Natural killer cell treated with Interleukin-12 subunit alpha and Interleukin-12 subunit beta and Interleukin-15 and Interleukin-18, amount 100 ng/mL, for 72 hours (primary cell): ENCODE results near the gene ZRANB3. TPM values are rescaled to one million over a fixed set of nuclear protein-coding genes. Genes with fewer than 3 reads are reported as not detected.
"Not testable (repeated sequence)": the region's sequence is repeated elsewhere in the genome, so short reads cannot be mapped to it uniquely, and the experiment has no call there.

ENCODE experiments used
- ATAC-seq, 2 donors: fragments of 150-1000 bp; cut with Tn5 transposase in 1 of 2; sonication (Bioruptor Pico), chemical (Tn5 transposase) in 1 of 2; 2 replicates each; pipeline ENCODE4 v1.10.0; 2021
- DNase-seq: peaks from one replicate; pipeline ENCODE4 v3.0.0; 2022; ENCODE audit warnings: low spot score
- H3K27ac Mint-ChIP-seq, 2 donors: 1 replicate in 1 of 2; 2 replicates in 1 of 2; pipeline ENCODE4 v1.8.0; 2022; ENCODE audit warnings: mixed read lengths in 2 of 2, mild to moderate bottlenecking in 1 of 2, moderate library complexity in 1 of 2
- H3K27me3 Mint-ChIP-seq, 2 donors: 1 replicate in 1 of 2; 2 replicates in 1 of 2; pipeline ENCODE4 v1.8.0; 2022; ENCODE audit warnings: mixed read lengths in 2 of 2
- H3K36me3 Mint-ChIP-seq: one replicate; pipeline ENCODE4 v1.8.0; 2022; ENCODE audit warnings: mixed read lengths
- H3K4me1 Mint-ChIP-seq, 2 donors: 1 replicate in 1 of 2; 2 replicates in 1 of 2; pipeline ENCODE4 v1.8.0; 2022; ENCODE audit warnings: low read depth in 2 of 2, mixed read lengths in 2 of 2, mild to moderate bottlenecking in 1 of 2
- H3K4me3 Mint-ChIP-seq: one replicate; pipeline ENCODE4 v1.8.0; 2022; ENCODE audit warnings: mixed read lengths
- H3K9me3 Mint-ChIP-seq: 2 replicates; pipeline ENCODE4 v1.8.0; 2022; ENCODE audit warnings: mixed read lengths
- total RNA-seq, 2 donors: library from RNA; stranded (reverse); gene quantifications; one replicate each; pipeline ENCODE4 v1.2.3, GENCODE V29; 2022

Gene ZRANB3
- total RNA-seq, 2 donors from 2014 or later = 7.0 to 13.8 TPM

DNA sequence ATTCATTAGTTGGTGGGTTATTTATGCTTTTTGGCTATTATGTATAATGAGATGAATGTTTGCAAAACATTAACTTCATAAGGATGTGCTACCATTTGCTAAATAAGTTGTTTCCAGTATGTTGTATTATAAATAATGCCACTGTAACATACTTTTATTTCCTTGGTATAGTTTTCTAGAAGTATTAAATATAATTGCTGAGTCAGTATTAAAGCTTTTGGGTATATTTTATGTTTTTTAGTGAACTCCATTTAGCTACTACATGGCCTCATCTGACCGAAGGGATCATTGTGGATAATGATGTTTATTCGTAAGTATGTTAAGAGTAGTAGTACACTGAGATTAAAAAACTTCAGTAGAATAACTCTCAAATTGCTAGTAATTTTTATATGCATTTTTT lies 405.1 kb downstream of the ZRANB3 start:
- no peak for ATAC-seq
- Mint-ChIP-seq H3K27ac (no peak overlapping the region), H3K27me3 (peaks cover 0 to 2% of the 10 kb centered on the region in 2 donors), H3K9me3 (no peaks in the 10 kb centered on the region), H3K36me3 (peaks cover 12% of the 10 kb centered on the region), H3K4me1 (no peaks in the 10 kb centered on the region), H3K4me3 (no peak overlapping the region)
- no peak for DNase-seq

DNA sequence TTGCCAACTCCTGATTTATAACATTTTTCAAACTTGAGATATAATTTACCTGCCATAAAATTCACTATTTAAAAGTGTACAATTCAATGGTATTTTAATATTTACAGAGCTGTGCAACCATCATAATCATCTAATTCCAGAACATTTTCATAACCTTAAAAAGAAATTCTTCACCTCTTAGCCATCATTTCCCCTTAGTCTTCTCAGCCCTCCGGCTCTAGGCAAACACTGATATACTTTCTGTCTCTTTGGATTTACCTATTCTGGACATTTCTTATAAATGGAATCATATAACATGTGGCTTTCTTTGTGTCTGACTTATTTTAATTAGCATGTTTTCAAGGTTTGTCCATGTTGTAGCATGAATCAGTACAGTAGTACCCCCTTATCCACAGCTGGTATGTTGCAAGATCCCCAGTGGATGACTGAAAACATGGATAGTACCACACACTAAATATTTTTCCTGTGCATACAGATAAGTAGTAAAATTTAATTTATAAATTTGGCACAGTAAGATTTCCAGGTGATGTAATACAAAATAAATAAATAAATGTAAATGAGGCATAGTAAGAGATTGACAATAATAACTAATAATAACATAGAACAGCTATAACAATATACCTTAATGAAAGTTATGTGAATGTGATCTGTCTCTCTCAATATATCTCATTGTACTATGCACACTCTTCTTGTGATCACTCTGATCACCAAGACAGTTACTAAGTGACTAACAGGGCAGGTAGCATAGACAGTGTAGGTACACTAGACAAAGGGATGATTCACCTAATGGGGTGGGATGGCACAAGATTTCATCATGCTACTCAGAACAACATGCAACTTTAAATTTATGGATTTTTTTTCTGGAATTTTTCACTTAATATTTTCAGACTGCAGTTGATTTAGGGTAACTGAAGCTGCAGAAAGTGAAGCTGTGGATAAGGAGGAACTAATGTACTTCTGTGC lies 405.8 kb downstream of the ZRANB3 start:
- no peaks in the 10 kb centered on the region for H3K9me3 Mint-ChIP-seq
- DNase-seq = no peak
- ATAC-seq = no peak
- H3K27me3 Mint-ChIP-seq = peaks cover 0 to 6% of the 10 kb centered on the region in 2 donors
- H3K27ac Mint-ChIP-seq = no peak overlapping the region
- H3K4me1 Mint-ChIP-seq = no peaks in the 10 kb centered on the region
- H3K4me3 Mint-ChIP-seq = no peak overlapping the region
- peaks cover 11% of the 10 kb centered on the region for H3K36me3 Mint-ChIP-seq

DNA sequence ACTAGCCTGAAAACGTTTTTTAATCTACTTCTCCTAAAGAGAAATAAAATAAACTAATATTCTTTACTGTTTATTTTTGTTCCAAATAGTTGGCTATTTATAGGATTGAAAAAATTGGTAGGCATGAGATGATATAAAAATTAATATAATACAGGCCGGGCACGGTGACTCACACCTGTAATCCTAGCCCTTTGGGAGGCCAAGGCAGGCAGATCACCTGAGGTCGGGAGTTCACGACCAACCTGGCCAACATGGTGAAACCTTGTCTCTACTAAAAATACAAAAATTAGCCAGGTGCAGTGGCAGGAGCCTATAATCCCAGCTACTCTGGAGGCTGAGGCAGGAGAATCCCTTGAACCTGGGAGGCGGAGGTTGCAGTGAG lies 409.4 kb downstream of the ZRANB3 start:
- DNase-seq, H3K4me3 Mint-ChIP-seq, H3K27ac Mint-ChIP-seq, ATAC-seq, H3K9me3 Mint-ChIP-seq, H3K4me1 Mint-ChIP-seq: not testable (repeated sequence)
- H3K27me3 Mint-ChIP-seq = peaks cover 10 to 19% of the 10 kb centered on the region in 2 donors
- H3K36me3 Mint-ChIP-seq = peaks cover 14% of the 10 kb centered on the region

DNA sequence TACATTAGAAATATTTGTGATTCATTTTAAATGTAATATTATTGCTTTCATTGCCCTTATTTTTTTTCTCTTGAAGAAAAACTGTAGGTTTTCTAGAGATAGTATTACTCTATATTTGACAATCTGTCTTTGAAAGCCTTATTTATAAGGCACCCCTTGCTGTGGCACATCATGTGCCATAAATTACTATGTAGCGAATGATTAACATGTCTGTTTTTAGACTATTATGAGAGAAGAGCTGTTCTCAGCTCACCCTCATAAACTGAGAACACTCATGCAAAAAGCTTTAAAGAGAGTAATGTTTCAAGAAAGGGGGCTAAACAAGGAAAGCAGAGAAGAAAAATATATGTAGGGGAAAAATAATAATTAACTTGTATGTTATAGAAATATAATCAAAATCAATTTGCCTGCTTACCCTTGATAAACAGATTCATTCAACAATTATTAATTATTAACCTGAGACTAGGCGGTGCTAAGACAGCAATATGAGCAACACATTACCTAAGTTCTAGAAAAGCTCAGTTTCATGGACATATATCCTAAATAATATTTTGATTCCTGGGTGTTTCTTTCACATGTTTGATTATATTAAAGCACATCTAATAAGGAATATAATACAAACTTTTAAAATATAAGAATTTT lies 409.9 kb downstream of the ZRANB3 start:
- DNase-seq (no peak), ATAC-seq (no peak)
- Mint-ChIP-seq H3K27me3 (peaks cover 10 to 19% of the 10 kb centered on the region in 2 donors), H3K36me3 (peaks cover 14% of the 10 kb centered on the region), H3K27ac (no peak overlapping the region), H3K9me3 (no peaks in the 10 kb centered on the region), H3K4me3 (no peak overlapping the region), H3K4me1 (no peaks in the 10 kb centered on the region)

DNA sequence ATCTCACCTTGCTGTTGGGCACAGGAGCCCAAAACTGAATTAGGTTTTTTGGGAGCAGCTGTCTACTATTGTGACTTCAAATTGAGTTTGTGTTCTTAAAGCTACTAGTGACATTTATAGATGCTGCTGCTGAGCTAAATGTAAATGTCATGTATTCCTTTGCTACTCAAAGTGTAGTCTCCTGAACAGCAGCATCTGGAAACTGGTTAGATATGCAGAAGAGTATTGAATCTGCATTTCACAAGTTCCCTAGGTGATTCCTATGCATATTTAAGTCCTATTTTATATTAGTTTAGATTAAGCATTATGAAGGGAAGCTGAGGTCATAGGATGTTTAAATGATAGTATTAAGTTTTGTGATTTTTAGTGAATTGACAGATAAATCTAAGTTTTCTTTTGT lies 411.4 kb downstream of the ZRANB3 start:
- no peak overlapping the region for H3K4me3 Mint-ChIP-seq
- no peak for DNase-seq
- no peak overlapping the region for H3K27ac Mint-ChIP-seq
- no peaks in the 10 kb centered on the region for H3K9me3 Mint-ChIP-seq
- H3K27me3 Mint-ChIP-seq = peaks cover 10 to 19% of the 10 kb centered on the region in 2 donors
- no peak for ATAC-seq
- no peaks in the 10 kb centered on the region for H3K4me1 Mint-ChIP-seq
- H3K36me3 Mint-ChIP-seq = peaks cover 14% of the 10 kb centered on the region

DNA sequence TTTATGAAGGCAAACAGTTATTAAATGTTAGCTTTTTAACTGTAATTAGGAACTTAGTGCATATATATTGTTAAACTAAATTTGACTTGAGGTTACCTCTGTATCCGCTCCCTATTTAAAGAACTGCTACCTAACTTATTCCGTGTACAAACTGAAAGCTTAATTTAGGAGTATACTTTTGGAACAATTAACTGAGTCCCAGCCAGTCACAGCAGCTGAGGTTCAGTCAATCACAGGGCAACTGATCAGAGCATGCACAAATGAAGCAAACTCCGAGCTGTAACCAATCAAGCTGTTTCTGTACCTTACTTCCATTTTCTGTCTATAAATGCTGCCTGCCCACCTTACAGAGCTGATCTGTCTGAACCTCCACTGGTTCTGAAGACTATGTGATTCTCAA lies 417.7 kb downstream of the ZRANB3 start:
- Mint-ChIP-seq H3K36me3 (peaks cover 14% of the 10 kb centered on the region), H3K27ac (no peak overlapping the region)

DNA sequence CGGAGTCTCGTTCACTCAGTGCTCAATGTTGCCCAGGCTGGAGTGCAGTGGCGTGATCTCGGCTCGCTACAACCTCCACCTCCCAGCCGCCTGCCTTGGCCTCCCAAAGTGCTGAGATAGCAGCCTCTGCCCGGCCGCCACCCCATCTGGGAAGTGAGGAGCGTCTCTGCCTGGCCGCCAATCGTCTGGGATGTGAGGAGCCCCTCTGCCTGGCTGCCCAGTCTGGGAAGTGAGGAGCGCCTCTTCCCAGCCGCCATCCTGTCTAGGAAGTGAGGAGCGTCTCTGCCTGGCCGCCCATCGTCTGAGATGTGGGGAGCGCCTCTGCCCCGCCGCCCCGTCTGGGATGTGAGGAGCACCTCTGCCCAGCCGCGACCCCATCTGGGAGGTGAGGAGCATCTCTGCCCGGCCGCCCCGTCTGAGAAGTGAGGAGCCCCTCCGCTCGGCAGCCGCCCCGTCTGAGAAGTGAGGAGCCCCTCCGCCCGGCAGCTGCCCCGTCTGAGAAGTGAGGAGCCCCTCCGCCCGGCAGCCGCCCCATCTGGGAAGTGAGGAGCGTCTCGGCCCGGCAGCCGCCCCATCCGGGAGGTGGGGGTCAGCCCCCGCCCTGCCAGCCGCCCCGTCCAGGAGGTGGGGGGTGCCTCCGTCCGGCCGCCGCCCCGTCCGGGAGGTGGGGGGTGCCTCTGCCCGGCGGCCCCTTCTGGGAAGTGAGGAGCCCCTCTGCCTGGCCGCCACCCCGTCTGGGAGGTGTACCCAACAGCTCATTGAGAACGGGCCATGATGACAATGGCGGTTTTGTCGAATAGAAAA lies 425.3 kb downstream of the ZRANB3 start:
- ATAC-seq, H3K4me3 Mint-ChIP-seq, H3K9me3 Mint-ChIP-seq, H3K27ac Mint-ChIP-seq, DNase-seq, H3K4me1 Mint-ChIP-seq: not testable (repeated sequence)
- Mint-ChIP-seq H3K36me3 (peaks cover 24% of the 10 kb centered on the region), H3K27me3 (peaks cover 17 to 25% of the 10 kb centered on the region in 2 donors)

More for the DNA sequence above, 417.7 kb downstream of the ZRANB3 start:
- Mint-ChIP-seq H3K9me3 (no peaks in the 10 kb centered on the region), H3K4me1 (peaks cover 14 to 17% of the 10 kb centered on the region in 2 donors), H3K4me3 (no peak overlapping the region), H3K27me3 (peaks cover 16 to 21% of the 10 kb centered on the region in 2 donors)
- DNase-seq = no peak
- no peak for ATAC-seq

DNA sequence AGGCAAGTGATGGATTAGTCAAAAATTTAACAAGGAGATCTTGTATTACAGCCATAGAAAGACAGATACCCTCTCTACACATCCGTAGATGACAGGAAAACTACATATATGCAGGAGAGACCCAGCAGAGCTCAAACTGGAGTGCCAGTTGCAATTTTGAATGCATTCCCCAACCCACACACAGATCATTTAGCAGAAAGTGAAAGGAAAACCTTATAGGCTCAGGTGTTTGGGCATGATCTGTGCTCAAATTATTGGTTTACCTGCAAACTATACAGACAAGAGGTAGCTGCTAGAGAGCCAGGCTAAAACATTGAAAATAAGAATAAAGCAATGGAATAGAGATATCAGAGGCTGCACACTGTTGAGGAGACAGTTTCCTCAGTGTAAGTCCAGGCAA lies 427.2 kb downstream of the ZRANB3 start:
- Mint-ChIP-seq H3K27me3 (peaks cover 16 to 21% of the 10 kb centered on the region in 2 donors), H3K36me3 (peaks cover 24% of the 10 kb centered on the region), H3K4me1 (peaks cover 0 to 3% of the 10 kb centered on the region in 2 donors), H3K4me3 (no peak overlapping the region), H3K27ac (no peak overlapping the region), H3K9me3 (no peaks in the 10 kb centered on the region)
- DNase-seq (no peak), ATAC-seq (no peak)

DNA sequence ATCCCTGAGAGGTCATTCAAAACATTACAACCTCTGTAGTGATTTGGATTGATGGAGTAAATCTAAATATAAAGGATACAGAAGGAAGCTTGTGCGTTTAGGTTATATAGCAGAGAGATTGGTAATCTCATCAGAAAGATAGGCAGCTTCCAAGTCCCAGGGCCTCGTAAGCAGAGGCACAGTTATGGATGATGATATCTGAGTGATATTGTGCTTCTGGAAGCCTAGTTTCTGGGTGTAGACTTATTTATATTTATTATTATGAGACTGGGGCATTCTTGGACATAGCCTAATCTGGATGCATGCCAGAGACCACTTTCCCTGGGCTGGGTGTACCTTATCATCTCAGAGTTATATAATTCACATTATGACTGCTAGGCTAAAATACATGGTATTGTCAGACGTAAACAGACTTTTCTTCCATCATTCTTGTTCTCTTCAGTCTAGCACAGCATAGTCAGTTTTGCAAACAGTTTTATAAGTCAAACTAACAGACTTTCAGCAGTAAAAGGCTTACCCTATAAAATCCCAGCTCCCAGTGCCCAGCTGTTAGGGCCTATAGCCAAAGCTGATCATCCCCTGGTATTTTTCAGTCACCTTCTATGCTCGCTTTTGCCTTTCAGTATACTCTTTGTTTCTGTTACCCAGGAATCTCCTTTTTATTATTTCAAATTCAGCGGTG lies 431.1 kb downstream of the ZRANB3 start:
- Mint-ChIP-seq H3K4me1 (peaks cover 0 to 3% of the 10 kb centered on the region in 2 donors), H3K9me3 (no peaks in the 10 kb centered on the region), H3K4me3 (no peak overlapping the region), H3K36me3 (peaks cover 16% of the 10 kb centered on the region), H3K27ac (no peak overlapping the region), H3K27me3 (peaks cover 6 to 17% of the 10 kb centered on the region in 2 donors)
- ATAC-seq (no peak), DNase-seq (no peak)

DNA sequence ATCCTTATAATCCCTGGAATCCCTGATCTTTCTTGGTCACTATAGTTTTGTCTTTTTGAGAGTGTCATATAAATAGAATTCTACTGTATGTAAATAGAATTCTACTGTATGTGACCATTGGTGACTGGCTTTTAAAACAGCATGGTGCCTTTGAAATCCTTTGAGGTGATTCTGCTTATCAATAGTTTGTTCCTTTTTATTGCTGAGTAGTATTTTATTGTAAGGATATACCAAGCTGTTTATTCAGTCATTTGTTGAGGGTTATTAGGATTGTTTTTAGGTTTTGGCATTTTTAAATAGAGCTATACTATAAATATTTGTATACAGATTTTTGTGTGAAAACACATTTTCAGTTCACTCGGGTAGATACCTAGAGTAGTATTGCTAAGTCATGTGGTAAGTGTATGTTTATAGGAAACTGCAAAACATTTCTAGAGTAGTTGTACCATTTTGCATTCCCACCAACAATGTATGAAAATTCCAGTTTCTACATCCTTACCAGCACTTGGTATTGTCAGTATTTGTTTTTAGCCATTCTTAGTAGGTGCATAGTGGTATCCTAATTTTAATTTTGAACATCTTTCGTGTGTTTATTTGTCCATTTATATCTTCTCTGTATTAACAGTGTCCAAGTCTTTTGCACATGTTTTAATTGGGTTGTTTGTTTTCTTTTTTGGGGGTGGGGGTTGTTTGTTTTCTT lies 433.3 kb downstream of the ZRANB3 start:
- ATAC-seq (no peak), DNase-seq (no peak)
- H3K27me3 Mint-ChIP-seq = peaks cover 6 to 15% of the 10 kb centered on the region in 2 donors
- no peak overlapping the region for H3K27ac Mint-ChIP-seq
- H3K4me3 Mint-ChIP-seq = no peak overlapping the region
- peaks cover 11% of the 10 kb centered on the region for H3K36me3 Mint-ChIP-seq
- peaks cover 0 to 5% of the 10 kb centered on the region in 2 donors for H3K4me1 Mint-ChIP-seq
- no peaks in the 10 kb centered on the region for H3K9me3 Mint-ChIP-seq

DNA sequence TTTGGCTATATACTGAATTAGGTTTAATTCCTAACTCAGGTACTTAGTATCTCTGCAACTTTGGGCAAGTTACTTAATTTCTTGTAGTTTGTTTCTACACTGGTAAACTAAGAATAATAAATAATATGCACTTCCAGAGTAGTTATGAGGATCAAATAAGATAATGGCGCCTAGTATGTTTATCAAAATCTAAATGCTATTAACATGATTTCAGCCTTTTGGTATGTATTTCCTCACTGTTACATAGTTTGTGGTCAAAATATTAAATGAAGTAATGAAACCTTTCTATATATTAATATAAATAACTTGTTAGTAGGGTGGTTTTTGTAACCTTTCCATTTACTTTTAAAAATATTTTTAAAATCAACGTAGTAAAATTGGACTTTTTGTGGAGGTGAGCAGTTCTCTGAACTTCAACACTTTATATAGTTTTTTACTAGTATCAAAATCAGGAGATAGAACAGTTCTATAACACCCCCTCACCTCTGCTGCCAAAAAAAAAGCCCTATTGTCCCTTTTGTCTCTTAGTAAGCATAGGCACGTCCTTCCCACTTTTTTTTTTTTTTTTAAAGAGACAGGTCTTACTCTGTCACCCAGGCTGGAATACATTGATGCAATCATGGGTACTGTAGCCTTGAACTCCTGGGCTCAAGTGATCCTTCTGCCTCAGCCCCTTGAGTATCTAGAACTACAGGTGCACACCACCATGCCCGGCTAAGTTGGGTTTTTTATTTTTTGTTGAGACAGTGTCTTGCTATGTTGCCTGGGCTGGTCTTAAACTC lies 434.2 kb downstream of the ZRANB3 start:
- Mint-ChIP-seq H3K4me3 (no peak overlapping the region), H3K9me3 (no peaks in the 10 kb centered on the region), H3K4me1 (peaks cover 0 to 5% of the 10 kb centered on the region in 2 donors), H3K36me3 (peaks cover 7% of the 10 kb centered on the region), H3K27me3 (peaks cover 3 to 13% of the 10 kb centered on the region in 2 donors), H3K27ac (no peak overlapping the region)
- ATAC-seq (no peak), DNase-seq (no peak)

DNA sequence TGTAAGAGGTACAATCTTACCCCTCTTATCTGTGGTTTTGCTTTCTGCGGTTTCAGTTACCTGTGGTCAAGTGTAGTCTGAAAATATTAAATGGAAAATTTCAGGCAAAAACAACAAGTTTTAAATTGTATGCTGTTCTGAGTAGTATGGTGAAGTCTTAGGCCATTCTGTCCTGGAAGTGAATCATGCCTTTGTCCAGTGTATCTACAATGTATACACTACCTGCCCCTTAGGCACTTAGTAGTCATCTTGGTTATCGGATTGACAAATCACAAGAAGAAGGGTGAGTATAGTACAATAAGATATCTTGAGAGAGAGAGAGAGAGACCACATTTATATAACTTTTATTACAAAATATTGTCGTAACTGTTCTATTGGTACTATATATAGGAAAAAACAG lies 435.4 kb downstream of the ZRANB3 start:
- ATAC-seq (no peak), DNase-seq (no peak)
- Mint-ChIP-seq H3K36me3 (peaks cover 5% of the 10 kb centered on the region), H3K9me3 (no peaks in the 10 kb centered on the region), H3K27me3 (peaks cover 0 to 12% of the 10 kb centered on the region in 2 donors), H3K27ac (no peak overlapping the region), H3K4me1 (peaks cover 0 to 5% of the 10 kb centered on the region in 2 donors), H3K4me3 (no peak overlapping the region)
